ENCODE data around the gene CSPG4.
"Not testable (repeated sequence)": the region's sequence is repeated elsewhere in the genome, so short reads cannot be mapped to it uniquely, and the experiment has no call there.

DNA sequence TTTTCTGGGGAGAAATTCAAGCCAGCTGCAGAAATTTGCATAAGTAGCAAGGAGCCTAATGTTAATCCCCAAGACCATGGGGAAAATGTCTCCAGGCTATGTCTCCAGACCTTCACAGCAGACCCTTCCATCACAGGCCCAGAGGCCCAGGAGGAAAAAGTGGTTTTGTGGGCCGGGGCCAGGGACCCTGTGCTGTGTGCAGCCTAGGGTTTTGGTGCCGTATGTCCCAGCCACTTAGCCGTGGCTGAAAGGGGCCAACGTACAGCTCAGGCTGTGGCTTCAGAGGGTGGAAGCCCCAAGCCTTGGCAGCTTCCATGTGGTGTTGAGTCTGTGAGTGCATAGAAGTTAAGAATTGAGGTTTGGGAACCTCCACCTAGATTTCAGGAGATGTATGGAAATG lies 29.7 kb upstream of the CSPG4 start:
- TF ChIP-seq, protein P1, sequence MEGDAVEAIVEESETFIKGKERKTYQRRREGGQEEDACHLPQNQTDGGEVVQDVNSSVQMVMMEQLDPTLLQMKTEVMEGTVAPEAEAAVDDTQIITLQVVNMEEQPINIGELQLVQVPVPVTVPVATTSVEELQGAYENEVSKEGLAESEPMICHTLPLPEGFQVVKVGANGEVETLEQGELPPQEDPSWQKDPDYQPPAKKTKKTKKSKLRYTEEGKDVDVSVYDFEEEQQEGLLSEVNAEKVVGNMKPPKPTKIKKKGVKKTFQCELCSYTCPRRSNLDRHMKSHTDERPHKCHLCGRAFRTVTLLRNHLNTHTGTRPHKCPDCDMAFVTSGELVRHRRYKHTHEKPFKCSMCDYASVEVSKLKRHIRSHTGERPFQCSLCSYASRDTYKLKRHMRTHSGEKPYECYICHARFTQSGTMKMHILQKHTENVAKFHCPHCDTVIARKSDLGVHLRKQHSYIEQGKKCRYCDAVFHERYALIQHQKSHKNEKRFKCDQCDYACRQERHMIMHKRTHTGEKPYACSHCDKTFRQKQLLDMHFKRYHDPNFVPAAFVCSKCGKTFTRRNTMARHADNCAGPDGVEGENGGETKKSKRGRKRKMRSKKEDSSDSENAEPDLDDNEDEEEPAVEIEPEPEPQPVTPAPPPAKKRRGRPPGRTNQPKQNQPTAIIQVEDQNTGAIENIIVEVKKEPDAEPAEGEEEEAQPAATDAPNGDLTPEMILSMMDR (conservative IDR thresholded peaks at IDR 0.05 in 1 of 2, IDR thresholded peaks at IDR 0.05 in 1 of 2; ENCODE audit: extremely low read depth in 1 of 2, insufficient read depth in 1 of 2, low read depth in 1 of 2, low read length in 2 of 2): not testable (repeated sequence)
- not testable (repeated sequence) for TF ChIP-seq EZH2 (IDR thresholded peaks at IDR 0.05; ENCODE audit: borderline replicate concordance, low read length)

Measured in mammary epithelial cell (primary cell).